ENCODE measurements around the gene FHIP1A. TPM values are rescaled to one million over a fixed set of nuclear protein-coding genes. Genes with fewer than 3 reads are reported as not detected.

Gene FHIP1A
- total RNA-seq, 2 experiments from 2014 or later = 0.05 to 0.18 TPM

DNA sequence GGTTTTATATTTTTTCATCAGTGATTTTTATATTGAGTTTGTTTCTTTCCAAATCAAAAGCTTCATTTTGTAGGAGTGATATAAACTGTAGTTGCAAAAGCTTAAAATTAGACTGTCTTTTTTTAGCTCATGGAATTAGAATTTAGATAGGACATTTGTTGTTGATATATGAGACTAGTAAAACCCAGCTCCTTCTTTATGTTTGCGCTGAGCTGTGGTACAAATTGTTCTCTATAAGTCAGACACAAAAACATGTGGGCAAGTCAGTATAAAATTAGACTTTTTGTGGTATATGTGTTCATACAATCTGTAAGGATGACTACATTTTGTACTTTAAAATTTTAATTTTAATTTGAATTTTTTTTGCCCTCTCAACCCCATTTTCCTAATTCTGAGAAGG is 18.3 kb downstream of the FHIP1A start:
- ChIA-PET POLR2A (no interaction called here), CTCF (no interaction called here)
- H3K4me3 Mint-ChIP-seq = no peak overlapping the region
- peaks cover 4% of the 10 kb centered on the region for H3K4me1 Mint-ChIP-seq
- no peaks in the 10 kb centered on the region for H3K36me3 Mint-ChIP-seq (ENCODE audit: low read depth)
- H3K27me3 Mint-ChIP-seq = peaks cover 21% of the 10 kb centered on the region
- no peaks in the 10 kb centered on the region for H3K9me3 Mint-ChIP-seq
- no peak for DNase-seq
- H3K27ac Mint-ChIP-seq = no peak overlapping the region

DNA sequence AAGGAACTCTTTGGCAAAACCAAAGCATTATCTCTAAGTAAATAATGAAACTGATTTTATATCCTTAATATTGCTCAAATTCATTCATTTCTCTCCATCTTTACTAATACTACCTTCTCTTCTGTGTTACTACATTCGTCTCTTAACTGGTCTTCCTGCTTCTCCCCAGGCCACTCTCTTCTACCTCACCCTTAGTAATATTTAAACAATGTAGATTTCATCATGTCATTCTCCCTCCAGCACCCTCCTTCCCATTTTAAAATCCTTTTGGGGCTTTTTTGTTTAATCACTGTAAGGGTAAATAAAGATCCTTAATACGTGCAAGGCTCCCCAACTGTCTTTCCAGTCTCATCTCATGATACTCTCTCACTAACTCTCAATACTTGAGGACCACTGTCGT is 19.4 kb downstream of the FHIP1A start:
- Mint-ChIP-seq H3K4me3 (no peak overlapping the region), H3K36me3 (ENCODE audit: low read depth) (no peaks in the 10 kb centered on the region), H3K27me3 (peaks cover 21% of the 10 kb centered on the region), H3K4me1 (peaks cover 4% of the 10 kb centered on the region), H3K27ac (no peak overlapping the region), H3K9me3 (no peaks in the 10 kb centered on the region)
- DNase-seq = no peak
- CTCF ChIA-PET = no interaction called here
- POLR2A ChIA-PET = no interaction called here

DNA sequence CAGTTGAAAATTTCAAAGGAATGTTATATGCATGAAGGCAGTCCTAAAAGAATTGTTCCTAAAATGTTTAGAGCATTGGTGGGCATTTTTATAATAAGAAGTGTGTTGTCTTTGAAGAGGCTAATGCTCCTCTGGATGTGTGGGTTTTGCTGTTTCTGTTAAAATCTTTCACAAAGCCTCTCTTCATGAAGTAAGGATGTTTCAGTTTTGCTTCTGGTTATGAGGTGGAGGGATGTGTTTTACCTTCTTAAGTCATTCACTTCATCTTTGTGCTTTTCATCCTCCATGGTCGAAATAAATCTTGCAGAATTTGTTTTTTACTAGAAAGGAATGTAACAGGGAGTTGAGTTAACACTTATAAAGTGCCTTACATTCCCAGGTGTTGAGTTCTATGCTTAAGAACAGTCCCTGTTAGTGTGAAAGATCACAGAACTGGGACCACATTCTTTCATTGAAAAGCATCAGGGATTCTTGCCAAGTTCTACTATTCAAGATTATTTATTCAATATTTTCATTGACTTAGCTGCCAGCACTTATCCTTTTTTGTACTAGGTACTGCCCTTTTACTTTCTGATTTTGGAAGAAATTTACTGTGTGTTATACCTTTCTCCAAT is 21.1 kb downstream of the FHIP1A start:
- CTCF ChIA-PET = no interaction called here
- Mint-ChIP-seq H3K27me3 (peaks cover 10% of the 10 kb centered on the region), H3K27ac (no peak overlapping the region), H3K4me3 (no peak overlapping the region), H3K36me3 (ENCODE audit: low read depth) (no peaks in the 10 kb centered on the region), H3K9me3 (no peaks in the 10 kb centered on the region), H3K4me1 (peaks cover 4% of the 10 kb centered on the region)
- DNase-seq = no peak
- POLR2A ChIA-PET = no interaction called here

DNA sequence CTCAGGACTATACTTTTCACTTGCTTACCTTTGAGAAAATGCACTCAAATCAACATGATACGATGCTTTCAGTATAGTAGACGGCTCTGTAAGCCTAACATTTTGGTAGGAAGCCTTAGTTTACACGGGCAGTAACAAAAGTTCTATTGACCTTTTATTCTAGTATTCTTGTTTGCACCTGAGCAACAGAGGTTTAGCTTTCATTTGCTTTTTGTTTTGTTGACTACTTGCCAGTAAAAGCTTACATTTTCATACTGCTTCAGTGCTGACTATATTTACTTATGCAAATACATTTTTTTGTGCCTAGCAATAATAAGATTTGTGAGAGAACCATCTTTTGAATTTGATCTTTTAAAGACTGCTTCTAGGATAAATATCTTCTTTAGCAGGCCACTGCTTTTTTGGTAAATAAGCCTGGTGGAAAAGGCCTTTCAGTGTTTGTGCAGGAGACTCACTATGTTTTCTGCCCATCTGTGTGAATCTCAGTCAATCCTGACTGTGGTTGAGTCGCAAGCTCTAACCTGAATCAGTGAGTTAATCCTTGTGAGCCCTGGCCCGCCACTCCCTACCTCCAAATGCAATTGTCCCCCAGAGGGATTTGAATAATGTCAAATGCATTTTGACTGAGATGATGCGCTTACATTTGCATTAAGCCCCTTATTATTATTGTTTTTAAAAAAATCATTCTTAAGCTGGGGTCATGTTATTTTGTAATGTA is 21.9 kb downstream of the FHIP1A start:
- ChIA-PET POLR2A (no interaction called here), CTCF (no interaction called here)
- Mint-ChIP-seq H3K27me3 (peaks cover 6% of the 10 kb centered on the region), H3K4me3 (no peak overlapping the region), H3K36me3 (ENCODE audit: low read depth) (no peaks in the 10 kb centered on the region), H3K9me3 (no peaks in the 10 kb centered on the region), H3K4me1 (peaks cover 4% of the 10 kb centered on the region), H3K27ac (no peak overlapping the region)
- DNase-seq = no peak

DNA sequence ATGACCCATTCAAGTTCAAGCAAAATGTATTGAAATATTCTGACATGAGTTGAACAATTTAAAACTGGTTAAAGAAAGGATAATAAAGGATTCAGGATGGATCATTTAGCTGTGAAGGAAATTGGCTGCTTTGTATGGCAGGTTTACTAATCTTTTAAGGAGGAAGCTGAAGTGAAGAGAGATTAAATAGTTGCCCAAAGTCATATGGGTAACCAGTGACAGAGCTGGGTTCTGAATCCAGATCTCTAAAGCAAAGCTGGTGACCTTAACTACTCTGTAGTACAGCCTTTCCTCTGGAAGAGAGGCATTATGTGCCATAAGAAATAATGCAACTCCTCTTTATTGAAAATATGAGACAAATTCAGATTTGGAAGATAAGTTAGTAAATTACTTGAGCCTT is 22.8 kb downstream of the FHIP1A start:
- POLR2A ChIA-PET = no interaction called here
- CTCF ChIA-PET = no interaction called here
- no peak for DNase-seq
- Mint-ChIP-seq H3K4me1 (peaks cover 4% of the 10 kb centered on the region), H3K36me3 (ENCODE audit: low read depth) (no peaks in the 10 kb centered on the region), H3K4me3 (no peak overlapping the region), H3K9me3 (no peaks in the 10 kb centered on the region), H3K27me3 (peaks cover 4% of the 10 kb centered on the region), H3K27ac (no peak overlapping the region)

DNA sequence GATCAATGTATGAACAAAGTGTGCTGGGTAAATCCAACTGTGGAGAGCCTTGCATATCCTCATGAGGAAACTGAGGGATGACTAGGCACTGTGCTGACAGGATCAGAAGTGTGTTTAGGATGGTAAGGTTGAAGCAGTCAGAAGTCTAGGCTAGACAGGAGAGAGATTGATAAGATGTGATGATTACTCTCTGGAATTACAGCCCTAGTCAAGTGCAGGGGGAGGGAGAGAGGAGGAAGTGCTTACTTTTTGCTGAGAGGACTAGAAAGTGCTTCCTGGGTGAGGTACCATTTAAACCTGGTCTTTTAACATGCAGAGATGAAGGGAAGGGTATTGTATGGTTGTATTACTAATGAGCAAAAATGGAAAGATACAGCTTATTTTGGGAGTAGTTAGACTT is 23.7 kb downstream of the FHIP1A start:
- Mint-ChIP-seq H3K27ac (no peak overlapping the region), H3K36me3 (ENCODE audit: low read depth) (no peaks in the 10 kb centered on the region)
- CTCF ChIA-PET = no interaction called here

DNA sequence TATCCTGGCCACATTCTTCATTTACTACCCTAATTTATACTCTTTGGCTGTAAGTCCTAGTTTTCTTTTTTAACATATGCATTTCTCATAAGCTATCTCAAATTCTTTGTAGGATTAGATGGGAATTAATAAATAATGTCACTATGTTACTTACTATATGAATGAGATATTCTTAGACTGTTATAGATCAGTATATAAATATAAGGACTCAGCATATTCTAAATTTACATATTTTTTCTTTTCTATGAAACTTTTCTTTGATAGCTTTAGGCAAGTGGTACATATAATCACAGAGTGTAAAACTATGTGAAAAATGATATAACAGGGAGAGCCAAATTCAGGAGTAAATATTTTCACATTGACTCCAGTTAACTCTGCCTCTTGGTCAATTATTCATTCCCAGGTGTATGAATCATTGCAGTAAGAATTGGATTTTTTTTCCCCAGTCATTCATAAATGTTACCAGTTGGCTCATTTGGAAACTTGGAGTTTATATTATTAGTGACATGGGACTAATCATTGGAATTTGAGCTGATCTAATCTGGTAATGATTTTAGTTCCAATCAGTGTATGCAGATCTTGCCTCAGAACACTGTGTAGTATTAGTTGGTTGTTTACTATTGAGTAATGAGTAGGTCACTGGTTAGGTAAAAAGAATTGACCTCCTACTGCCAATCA is 25.3 kb downstream of the FHIP1A start:
- Mint-ChIP-seq H3K27me3 (no peaks in the 10 kb centered on the region), H3K36me3 (ENCODE audit: low read depth) (no peaks in the 10 kb centered on the region), H3K4me3 (no peak overlapping the region), H3K27ac (no peak overlapping the region), H3K4me1 (peaks cover 4% of the 10 kb centered on the region), H3K9me3 (no peaks in the 10 kb centered on the region)
- ChIA-PET CTCF (no interaction called here), POLR2A (no interaction called here)
- DNase-seq = no peak

More for the DNA sequence above, 23.7 kb downstream of the FHIP1A start:
- no peak for DNase-seq
- peaks cover 4% of the 10 kb centered on the region for H3K4me1 Mint-ChIP-seq
- H3K9me3 Mint-ChIP-seq = no peaks in the 10 kb centered on the region
- H3K4me3 Mint-ChIP-seq = no peak overlapping the region
- POLR2A ChIA-PET = no interaction called here
- H3K27me3 Mint-ChIP-seq = peaks cover 4% of the 10 kb centered on the region

DNA sequence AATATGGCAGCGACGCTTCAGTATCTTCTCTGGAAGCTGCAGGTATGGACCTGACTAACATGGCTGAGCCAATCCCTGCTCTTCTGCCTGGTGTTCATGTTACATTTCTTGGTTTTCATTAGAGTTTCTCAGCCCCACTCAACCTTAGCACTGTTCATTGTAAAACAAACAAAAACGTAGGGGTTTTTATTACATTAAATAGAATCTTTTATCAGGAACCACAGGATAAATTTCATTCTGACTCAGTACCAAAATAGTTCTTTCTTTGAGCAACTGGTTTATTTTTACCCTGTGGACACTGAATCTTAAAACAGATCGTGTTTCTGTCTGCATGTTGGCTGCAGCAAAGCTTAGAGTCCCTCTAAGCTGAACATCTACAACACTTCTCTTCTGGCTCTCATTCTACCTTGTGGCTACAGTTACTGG is 27.1 kb downstream of the FHIP1A start:
- no peak for DNase-seq
- Mint-ChIP-seq H3K4me1 (no peaks in the 10 kb centered on the region), H3K27ac (no peak overlapping the region), H3K36me3 (ENCODE audit: low read depth) (no peaks in the 10 kb centered on the region), H3K4me3 (no peak overlapping the region), H3K27me3 (peaks cover 3% of the 10 kb centered on the region), H3K9me3 (no peaks in the 10 kb centered on the region)
- ChIA-PET POLR2A (no interaction called here), CTCF (interaction anchor here (0.7 kb wide), 2 partner anchors 11 to 375 kb away, joined by 3 to 4 read pairs; no protein-coding TSS in a partner anchor)

DNA sequence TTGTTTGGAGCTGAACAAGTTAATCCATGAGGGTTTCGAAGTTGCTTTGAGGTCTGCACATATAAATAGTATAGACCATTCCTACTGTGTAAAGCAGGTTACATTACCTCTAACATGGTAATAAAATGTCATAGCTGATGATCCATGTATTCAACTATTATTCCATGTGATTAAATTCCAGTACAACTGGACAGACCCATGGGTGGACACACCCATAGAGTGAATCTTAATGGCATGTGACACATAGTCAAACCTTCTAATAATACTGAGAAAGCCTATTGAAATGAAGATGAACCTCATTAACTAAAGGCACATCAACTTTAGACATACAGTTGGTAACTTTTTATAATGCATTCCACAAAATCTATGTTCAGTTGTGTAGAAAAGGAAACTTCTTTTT is 28.5 kb downstream of the FHIP1A start:
- POLR2A ChIA-PET = no interaction called here

DNA sequence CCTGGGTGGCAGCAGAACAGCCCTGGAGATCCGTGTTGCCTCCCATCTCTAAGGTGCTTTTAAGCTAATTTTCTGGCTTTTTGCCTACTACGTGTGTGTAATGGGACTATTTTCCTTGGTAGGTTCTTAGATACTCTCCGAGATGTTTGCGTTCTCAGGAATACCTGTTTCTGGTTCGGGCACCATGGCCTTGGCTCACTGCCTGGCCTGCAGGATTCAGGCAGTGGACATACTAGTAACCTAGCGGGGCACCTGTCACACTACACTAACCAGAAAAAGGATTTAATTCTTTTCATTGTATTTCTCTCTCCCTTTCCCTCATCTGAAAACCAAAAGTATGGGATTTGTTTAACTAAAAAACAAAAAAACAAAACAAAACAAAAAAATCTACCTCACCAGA is 29.2 kb downstream of the FHIP1A start:
- Mint-ChIP-seq H3K36me3 (ENCODE audit: low read depth) (no peaks in the 10 kb centered on the region), H3K27ac (no peak overlapping the region), H3K4me1 (no peaks in the 10 kb centered on the region), H3K4me3 (no peak overlapping the region), H3K9me3 (no peaks in the 10 kb centered on the region), H3K27me3 (peaks cover 3% of the 10 kb centered on the region)
- ChIA-PET POLR2A (no interaction called here), CTCF (no interaction called here)
- DNase-seq = no peak

More for the DNA sequence above, 28.5 kb downstream of the FHIP1A start:
- CTCF ChIA-PET = no interaction called here
- peaks cover 3% of the 10 kb centered on the region for H3K27me3 Mint-ChIP-seq
- H3K27ac Mint-ChIP-seq = no peak overlapping the region
- H3K36me3 Mint-ChIP-seq (ENCODE audit: low read depth) = no peaks in the 10 kb centered on the region
- H3K4me1 Mint-ChIP-seq = no peaks in the 10 kb centered on the region
- DNase-seq = no peak
- H3K9me3 Mint-ChIP-seq = no peaks in the 10 kb centered on the region
- H3K4me3 Mint-ChIP-seq = no peak overlapping the region

DNA sequence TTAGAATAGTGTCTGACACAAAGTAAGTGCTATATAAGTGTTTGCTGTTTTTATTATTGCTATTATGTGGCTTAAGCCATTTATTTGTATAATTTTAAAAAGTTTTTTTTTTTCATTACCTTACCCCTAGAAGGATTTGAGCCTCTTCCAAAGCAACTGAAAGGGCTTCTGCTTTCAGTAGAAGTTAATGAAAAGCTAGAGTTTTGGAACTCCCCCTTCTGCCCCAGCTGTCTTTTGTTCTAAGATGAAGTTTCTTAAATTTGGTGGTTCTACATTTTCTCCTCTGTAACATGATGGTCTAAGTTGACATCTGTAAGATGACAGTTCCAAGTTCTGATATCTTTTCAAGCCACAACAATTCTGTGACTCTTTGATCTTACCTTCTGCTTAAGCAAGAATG is 30.3 kb downstream of the FHIP1A start:
- no peak for DNase-seq
- ChIA-PET POLR2A (no interaction called here), CTCF (no interaction called here)
- H3K4me3 Mint-ChIP-seq = no peak overlapping the region
- H3K27ac Mint-ChIP-seq = no peak overlapping the region
- no peaks in the 10 kb centered on the region for H3K36me3 Mint-ChIP-seq (ENCODE audit: low read depth)
- H3K4me1 Mint-ChIP-seq = no peaks in the 10 kb centered on the region
- peaks cover 9% of the 10 kb centered on the region for H3K27me3 Mint-ChIP-seq
- H3K9me3 Mint-ChIP-seq = no peaks in the 10 kb centered on the region

DNA sequence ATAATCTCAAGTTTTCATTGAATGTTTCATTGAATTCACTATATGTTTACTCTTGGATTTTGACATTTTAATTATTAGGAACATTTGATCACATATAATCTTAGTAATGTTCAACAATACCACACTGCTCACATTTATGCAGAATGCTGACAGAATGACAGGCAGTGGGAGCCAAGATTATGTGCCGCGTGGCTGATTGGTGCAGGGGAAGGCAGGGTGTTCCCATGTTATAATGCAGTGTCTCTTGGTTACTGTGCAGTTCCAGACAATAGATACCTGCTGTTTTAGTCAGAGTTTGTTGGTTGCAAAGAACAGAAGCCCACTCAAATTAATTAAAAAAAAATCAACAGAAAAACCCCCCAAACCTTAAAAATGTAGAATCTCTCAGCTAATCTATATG is 33.0 kb downstream of the FHIP1A start:
- Mint-ChIP-seq H3K27ac (no peak overlapping the region), H3K36me3 (ENCODE audit: low read depth) (no peaks in the 10 kb centered on the region), H3K4me1 (no peaks in the 10 kb centered on the region), H3K9me3 (no peaks in the 10 kb centered on the region), H3K4me3 (no peak overlapping the region), H3K27me3 (peaks cover 15% of the 10 kb centered on the region)
- CTCF ChIA-PET = no interaction called here
- DNase-seq = no peak
- POLR2A ChIA-PET = no interaction called here

DNA sequence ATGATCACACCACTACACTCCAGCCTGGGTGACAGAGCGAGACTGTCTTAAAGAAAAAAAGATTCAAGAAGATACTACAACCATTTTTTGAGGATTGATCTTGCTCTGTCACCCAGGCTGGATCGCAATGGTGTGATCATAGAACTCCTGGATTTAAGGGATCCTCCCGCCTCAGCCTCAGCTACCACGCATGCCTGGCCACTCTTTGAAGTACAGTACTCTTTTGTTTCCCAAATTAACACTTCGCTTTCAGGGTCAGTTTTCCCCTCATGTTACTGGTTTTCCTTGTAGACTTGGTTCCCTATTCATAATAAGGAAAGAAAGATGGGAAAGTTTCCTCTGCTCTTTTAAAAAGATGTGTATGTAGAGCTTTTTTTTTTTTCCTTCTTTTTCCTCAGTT is 34.3 kb downstream of the FHIP1A start:
- no peaks in the 10 kb centered on the region for H3K9me3 Mint-ChIP-seq
- ChIA-PET POLR2A (no interaction called here), CTCF (no interaction called here)
- no peak for DNase-seq
- no peaks in the 10 kb centered on the region for H3K4me1 Mint-ChIP-seq
- H3K4me3 Mint-ChIP-seq = no peak overlapping the region
- peaks cover 15% of the 10 kb centered on the region for H3K27me3 Mint-ChIP-seq
- no peaks in the 10 kb centered on the region for H3K36me3 Mint-ChIP-seq (ENCODE audit: low read depth)
- H3K27ac Mint-ChIP-seq = no peak overlapping the region

DNA sequence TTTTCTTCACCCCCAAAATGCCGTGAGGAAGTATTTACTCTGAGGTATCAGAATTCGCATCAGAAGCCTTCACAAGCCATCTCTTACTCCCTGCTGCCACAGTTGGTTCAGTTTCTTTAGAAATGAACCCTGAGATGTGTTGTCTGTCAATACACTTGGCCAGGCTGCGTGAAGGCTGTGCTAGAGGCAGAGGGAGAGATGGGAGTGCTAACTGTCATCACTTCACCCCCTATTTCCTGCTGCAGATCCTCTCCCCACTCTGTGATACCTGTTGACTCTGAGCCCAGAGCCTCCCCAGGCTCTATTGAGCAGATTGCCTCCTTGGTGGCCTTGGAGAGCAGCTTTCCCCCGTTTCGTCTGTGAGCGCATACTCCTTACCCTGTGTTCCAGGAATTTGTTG is 34.8 kb downstream of the FHIP1A start:
- Mint-ChIP-seq H3K27me3 (peaks cover 15% of the 10 kb centered on the region), H3K36me3 (ENCODE audit: low read depth) (no peaks in the 10 kb centered on the region), H3K9me3 (no peaks in the 10 kb centered on the region), H3K27ac (no peak overlapping the region), H3K4me1 (no peaks in the 10 kb centered on the region), H3K4me3 (no peak overlapping the region)
- DNase-seq = no peak
- ChIA-PET CTCF (no interaction called here), POLR2A (no interaction called here)

Measured in activated CD4-positive, alpha-beta memory T cell treated with anti-CD3 and anti-CD28 coated beads, Interleukin-2, amount 10 ng/mL, durations not matched to agents 7 days and 5 days (primary cell).